ENCODE results near the gene WDR35.

DNA sequence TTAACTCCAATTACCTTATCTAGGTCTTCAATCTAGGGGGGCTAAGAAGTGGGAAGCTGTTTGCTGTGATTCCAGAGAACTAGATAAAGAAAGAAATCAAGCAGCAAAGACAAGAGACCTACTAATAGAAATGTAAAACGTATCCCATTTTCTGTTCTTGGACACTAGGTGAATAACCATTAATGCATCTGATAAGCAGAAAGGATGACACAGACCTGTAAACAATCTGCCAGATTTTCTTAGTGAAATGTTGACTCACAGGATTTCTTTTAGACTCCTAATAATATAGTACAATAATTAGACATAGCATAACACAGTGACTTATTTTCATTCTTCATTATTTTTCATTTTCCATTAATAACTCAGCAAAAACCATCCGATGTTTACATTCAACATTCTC, 1.3 kb downstream of the WDR35 start:
- TF ChIP-seq EZH2 (IDR thresholded peaks at IDR 0.05; ENCODE audit: low read length, unreplicated experiment): no peak
- TF ChIP-seq, protein P1, sequence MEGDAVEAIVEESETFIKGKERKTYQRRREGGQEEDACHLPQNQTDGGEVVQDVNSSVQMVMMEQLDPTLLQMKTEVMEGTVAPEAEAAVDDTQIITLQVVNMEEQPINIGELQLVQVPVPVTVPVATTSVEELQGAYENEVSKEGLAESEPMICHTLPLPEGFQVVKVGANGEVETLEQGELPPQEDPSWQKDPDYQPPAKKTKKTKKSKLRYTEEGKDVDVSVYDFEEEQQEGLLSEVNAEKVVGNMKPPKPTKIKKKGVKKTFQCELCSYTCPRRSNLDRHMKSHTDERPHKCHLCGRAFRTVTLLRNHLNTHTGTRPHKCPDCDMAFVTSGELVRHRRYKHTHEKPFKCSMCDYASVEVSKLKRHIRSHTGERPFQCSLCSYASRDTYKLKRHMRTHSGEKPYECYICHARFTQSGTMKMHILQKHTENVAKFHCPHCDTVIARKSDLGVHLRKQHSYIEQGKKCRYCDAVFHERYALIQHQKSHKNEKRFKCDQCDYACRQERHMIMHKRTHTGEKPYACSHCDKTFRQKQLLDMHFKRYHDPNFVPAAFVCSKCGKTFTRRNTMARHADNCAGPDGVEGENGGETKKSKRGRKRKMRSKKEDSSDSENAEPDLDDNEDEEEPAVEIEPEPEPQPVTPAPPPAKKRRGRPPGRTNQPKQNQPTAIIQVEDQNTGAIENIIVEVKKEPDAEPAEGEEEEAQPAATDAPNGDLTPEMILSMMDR (conservative IDR thresholded peaks at IDR 0.05; ENCODE audit: low read depth, low read length): no peak
- TF ChIP-seq EZH2phosphoT487 (IDR thresholded peaks at IDR 0.05; ENCODE audit: borderline replicate concordance, low read length): no peak
